GM19328 (cell line): ENCODE data around the gene DSP.

Experiments
- ATAC-seq: cut with Tn5 transposase; IDR thresholded peaks from one replicate; pipeline ENCODE4 v1.9.1; 2021; ENCODE audit warnings: mild to moderate bottlenecking, moderate library complexity; ENCODE audit not compliant: unreplicated experiment

The DSP gene

DNA sequence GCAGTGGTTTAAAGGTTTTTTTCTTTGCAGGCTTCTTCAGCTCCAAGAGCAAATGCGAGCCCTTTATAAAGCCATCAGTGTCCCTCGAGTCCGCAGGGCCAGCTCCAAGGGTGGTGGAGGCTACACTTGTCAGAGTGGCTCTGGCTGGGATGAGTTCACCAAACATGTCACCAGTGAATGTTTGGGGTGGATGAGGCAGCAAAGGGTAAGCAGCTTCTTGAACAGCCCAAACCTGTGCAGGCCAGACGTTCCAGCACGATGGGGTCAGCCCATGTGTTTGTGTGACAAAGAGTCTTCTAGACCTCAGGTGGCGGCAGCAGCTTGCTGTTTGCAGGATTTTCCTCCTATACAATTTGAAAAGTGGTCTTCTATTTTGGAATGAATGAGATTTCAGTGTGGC lies 17.7 kb downstream of the DSP start:
- ATAC-seq = no peak

DNA sequence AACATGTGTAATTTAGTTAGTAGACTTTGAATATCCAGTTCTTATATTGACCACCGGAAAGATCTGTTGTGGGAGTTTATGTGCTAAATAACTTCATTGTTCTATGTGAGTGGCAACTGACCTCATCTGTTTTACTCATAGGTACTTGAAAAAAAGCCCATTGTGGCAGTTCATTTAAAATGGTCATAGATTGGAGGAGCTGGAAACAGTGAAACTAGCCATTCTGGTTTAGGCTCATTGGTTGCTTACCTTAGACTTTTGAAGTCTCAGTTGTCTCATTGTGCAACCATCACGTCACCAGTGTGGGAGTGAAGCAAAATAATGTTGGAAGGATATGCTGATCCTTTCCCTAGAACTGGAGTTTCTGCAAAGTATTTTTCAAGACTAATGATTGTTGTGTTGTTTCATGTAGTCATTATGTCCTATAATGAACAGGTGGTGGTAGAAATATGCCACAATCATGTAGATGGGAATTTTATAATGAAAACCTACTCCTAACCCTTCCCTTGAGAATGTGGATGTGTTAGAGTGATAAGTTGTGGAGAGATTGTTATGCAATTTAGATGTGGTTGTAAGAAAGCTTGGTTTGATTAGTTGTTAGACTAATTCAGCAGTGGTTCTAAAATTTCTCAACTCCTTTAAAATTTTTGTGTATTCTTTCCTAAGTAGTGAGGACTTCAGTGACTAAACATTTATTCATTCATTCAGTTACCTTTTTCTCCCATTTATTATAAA lies 18.3 kb downstream of the DSP start:
- ATAC-seq = no peak

DNA sequence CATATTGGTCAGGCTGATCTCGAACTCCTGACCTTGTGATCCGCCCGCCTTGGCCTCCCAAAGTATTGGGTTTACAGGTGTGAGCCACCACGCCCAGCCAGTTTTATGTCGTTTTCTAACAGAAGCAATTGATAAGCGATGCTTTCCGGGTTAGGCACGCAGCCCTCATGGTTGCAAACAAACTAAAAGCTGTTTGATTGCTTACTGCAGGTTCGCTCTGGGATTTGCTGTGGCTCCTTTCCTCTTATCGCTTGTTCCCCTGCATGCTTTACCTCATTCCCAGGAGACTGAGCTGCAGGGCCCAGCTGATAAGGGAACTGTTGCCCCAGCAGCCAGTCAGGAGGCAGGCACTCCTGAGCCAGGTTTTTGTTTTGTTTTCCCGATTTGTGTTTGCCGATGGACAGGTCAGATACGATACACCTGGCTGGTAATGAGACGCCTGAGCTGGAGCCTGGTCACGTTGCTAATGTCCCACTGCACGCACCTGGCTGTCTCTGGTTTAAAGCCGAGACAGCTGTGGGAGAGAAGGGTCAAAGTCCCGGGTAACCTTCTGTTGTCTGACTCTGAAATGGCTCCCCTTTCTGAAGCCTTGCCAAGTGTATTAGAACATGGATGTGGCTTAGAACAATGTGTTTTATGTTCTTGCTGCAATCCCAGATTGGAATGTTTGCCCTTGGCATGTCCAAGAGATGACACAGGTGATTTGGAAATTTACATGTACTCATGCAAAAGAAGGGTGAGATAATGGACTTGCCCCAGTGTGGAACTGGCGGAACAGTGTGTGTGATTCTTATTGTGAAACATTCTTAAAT lies 19.9 kb downstream of the DSP start:
- no peak for ATAC-seq

DNA sequence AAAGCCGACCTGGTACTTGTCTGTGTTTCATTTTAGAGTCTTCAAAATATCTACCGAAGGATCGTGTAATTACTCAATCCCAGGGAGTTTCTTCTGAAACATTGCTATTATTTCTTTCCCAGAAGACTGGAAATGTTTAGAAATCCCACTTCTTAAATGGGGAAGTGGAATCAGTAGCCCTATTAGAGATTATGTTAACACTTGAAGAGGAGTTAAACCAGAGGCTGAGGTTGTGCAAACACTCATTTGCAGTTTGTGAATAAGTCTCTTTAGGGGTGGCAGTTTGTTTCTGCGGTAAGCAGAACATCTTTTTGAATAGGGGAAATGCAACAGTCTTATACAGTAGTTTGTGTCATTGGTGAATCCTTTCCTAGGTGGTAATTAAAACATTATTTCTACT lies 21.3 kb downstream of the DSP start:
- no peak for ATAC-seq

DNA sequence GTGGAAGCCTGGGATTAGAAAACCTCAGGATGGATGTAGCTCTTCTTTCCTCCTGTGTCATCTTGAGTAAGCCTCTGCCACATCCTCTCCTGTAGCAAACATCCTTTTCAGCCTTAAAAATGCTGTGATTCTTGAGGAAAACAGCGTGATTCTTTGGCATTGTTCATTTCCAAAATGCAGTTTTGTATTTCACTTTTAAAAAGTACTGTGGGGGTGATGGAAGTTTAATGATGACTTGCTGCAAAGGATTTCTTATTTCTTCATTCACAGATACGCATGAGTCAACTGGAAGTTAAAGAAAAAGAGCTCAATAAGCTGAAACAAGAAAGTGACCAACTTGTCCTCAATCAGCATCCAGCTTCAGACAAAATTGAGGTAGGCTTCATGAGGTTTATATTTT lies 24.6 kb downstream of the DSP start:
- ATAC-seq = no peak

DNA sequence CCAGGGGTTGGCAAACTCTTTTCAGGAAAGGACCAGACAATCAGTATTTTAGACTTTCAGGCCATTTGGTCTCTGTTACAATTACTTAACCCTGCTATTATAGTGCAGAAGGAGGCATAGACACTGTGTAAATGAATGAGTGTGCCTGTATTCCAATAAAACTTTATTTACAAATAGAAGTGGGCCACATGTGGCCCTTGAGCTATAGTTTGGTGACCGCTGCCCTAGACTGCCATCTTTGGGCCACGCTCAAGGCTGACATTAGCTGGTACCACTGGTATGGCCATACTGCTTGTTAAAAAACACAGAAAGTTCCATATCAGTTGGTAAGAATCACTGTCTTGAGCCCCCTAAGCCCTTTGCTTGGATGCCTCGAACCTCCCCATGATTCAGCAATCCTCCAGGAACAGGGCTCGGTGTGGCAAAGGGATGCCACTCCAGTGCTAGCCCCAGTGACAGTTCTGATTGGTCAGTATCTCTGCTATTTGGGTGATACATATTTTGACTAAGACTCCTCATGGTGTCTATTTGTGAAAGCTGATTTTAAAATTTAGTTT lies 25.2 kb downstream of the DSP start:
- no peak for ATAC-seq

DNA sequence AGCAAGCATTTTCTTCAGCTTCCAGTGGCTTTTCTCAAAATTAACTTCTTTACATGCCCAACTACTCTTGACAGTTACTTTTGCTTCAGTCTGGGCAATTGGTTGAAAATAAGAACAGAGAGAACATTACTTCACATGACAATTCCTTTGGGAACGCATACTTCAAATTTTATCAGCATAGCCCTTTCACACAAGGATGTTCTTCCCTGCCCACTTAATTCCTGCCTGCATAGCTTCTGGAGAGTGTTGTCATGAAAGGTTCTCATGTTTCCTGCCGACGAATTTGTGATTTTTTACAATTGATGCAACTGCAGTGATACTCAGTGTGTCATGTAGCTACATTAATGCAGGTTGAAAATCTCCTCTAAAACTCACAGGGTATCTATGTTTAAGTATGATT lies 26.6 kb downstream of the DSP start:
- ATAC-seq = no peak

DNA sequence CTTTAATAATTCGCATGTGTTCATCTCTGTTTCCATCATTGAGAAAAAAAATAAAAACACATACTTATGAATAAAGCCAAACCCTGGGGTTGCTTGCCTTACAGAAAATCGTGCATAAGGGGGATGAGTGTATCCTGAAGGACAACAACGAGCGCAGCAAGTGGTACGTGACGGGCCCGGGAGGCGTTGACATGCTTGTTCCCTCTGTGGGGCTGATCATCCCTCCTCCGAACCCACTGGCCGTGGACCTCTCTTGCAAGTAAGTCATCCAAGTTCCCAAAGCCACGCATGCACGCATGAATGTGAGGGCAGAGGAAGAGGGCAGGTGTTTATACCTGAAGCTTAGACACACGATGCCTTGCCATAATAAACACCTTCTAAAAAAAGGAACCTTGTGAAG lies 27.6 kb downstream of the DSP start:
- no peak for ATAC-seq

DNA sequence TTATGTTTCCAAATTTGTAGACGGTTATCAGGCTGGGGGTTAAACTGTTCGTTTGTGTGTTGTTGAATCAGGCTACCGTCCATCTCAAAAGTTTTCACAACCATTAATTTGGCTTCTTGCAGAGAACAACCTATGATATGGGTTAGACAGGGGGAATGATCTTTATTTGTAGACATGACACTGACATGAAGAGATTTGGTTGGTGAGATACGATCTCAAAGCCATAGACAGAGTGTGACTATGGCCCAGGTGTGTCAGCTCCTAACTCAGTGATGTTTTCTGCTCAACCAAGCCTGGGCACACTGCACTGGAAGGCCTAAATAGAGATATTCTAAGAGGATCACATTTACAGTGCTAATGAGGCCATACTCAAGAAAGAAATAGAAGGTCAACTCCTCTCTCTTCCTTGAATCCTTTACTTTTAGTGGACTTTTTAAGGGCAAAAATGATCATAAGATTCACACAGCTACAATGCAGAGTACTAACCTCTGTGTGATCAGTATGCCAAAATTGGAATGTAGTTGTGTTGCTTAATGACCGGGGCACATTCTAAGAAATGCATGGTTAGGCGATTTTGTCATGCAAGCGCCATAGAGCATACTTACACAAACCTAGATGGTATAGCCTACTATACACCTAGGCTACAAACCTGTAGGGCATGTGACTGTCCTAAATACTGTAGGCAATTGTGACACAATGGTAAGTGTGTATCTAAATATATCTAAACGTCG lies 30.9 kb downstream of the DSP start:
- ATAC-seq = no peak

DNA sequence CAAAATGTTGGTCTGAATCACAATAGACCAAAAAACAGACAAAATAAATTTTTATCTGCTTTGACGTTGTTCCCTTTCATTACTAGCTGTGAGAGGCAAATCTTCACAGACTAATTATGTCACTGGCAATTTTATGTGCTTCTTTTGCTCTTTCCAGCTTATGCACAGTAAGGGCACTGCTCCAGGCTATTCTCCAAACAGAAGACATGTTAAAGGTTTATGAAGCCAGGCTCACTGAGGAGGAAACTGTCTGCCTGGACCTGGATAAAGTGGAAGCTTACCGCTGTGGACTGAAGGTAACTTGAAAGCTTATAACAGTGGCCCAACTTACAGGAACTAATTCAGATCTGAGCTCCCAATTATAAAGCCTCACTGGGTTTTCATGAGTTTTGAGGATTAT lies 33.0 kb downstream of the DSP start:
- no peak for ATAC-seq

DNA sequence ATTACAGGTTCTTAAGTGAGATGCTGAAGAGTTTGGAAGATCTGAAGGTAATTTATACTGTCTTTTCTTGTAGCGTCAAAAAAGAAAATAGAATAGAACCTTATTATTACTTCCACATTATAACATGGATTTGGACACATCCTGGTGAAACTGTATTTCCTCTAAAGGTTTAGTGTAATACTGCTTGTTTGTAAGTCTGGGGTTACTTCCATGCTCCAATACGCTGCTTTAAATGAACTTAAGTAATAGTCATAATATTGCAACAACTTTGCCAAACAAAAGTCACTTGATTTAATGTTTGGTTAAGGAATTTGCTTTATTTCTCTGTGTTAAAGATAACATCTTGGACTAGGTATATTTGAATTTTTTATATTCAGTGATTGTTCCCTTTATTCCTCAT lies 37.0 kb downstream of the DSP start:
- no peak for ATAC-seq

DNA sequence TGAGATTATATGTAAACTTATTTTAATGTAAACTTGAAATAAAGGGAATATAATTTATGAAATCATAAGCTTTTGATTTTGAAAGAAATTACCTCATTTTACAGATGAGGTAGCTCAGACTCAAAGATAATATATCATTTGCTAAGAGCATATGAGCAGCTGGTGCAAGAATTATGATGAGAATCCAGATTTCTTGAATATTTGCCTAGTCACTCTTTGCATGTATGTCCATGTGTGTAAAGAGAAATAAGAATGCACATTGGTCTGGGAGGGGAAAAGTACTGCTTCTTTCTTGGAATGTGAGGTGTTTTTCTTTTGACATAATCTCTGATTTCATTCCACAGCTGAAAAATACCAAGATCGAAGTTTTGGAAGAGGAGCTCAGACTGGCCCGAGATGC lies 37.5 kb downstream of the DSP start:
- no peak for ATAC-seq

DNA sequence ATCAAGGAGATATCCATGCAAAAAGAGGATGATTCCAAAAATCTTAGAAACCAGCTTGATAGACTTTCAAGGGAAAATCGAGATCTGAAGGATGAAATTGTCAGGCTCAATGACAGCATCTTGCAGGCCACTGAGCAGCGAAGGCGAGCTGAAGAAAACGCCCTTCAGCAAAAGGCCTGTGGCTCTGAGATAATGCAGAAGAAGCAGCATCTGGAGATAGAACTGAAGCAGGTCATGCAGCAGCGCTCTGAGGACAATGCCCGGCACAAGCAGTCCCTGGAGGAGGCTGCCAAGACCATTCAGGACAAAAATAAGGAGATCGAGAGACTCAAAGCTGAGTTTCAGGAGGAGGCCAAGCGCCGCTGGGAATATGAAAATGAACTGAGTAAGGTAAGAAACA lies 38.4 kb downstream of the DSP start:
- ATAC-seq = no peak

DNA sequence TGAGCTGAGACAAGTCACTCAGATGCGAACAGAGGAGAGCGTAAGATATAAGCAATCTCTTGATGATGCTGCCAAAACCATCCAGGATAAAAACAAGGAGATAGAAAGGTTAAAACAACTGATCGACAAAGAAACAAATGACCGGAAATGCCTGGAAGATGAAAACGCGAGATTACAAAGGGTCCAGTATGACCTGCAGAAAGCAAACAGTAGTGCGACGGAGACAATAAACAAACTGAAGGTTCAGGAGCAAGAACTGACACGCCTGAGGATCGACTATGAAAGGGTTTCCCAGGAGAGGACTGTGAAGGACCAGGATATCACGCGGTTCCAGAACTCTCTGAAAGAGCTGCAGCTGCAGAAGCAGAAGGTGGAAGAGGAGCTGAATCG lies 39.1 kb downstream of the DSP start:
- no peak for ATAC-seq

DNA sequence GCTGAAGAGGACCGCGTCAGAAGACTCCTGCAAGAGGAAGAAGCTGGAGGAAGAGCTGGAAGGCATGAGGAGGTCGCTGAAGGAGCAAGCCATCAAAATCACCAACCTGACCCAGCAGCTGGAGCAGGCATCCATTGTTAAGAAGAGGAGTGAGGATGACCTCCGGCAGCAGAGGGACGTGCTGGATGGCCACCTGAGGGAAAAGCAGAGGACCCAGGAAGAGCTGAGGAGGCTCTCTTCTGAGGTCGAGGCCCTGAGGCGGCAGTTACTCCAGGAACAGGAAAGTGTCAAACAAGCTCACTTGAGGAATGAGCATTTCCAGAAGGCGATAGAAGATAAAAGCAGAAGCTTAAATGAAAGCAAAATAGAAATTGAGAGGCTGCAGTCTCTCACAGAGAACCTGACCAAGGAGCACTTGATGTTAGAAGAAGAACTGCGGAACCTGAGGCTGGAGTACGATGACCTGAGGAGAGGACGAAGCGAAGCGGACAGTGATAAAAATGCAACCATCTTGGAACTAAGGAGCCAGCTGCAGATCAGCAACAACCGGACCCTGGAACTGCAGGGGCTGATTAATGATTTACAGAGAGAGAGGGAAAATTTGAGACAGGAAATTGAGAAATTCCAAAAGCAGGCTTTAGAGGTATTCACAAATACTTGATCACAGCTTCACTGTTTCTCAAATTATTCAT lies 39.6 kb downstream of the DSP start:
- no peak for ATAC-seq

DNA sequence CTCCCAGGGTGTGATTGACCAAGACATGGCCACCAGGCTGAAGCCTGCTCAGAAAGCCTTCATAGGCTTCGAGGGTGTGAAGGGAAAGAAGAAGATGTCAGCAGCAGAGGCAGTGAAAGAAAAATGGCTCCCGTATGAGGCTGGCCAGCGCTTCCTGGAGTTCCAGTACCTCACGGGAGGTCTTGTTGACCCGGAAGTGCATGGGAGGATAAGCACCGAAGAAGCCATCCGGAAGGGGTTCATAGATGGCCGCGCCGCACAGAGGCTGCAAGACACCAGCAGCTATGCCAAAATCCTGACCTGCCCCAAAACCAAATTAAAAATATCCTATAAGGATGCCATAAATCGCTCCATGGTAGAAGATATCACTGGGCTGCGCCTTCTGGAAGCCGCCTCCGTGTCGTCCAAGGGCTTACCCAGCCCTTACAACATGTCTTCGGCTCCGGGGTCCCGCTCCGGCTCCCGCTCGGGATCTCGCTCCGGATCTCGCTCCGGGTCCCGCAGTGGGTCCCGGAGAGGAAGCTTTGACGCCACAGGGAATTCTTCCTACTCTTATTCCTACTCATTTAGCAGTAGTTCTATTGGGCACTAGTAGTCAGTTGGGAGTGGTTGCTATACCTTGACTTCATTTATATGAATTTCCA lies 43.9 kb downstream of the DSP start:
- no peak for ATAC-seq

DNA sequence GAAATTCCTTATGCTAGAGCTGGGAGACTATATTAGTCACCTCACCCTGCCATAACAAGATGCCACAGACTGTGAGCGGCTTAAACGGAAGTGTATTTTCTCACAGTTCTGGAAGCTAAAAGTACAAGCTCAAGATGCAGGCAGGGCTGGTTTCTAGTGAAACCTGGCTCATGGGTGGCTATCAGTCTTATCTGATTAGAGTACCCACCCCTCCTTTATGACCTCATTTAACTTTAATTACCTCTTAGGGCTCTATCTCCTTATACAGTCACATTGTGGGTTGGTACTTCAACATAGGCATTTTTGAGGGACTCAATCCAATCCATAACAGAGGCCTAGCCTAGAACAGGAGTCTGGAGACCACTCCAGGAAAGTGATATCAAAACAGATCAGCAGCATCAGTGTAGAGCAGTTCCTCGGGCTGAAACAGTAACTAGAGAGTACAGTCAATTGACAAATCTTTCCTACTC lies 46.2 kb downstream of the DSP start:
- ATAC-seq = no peak

DNA sequence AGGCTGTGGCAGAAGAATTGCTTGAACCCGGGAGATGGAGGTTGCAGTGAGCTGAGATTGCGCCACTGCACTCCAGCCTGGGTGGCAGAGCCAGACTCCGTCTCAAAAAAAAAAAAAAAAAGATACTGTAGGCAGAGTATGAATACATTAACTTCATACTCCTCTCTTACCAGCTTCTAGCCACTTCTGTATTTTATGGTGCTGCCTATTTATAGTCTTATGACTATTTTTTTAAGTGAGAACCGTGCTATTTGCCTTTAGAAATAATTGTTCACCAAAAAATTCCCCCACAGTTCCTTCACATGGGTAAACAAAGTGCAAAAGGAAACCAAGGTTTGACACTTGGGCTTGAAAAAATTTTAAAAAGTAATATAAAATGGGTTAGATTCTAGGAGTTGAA lies 47.0 kb downstream of the DSP start:
- no peak for ATAC-seq

DNA sequence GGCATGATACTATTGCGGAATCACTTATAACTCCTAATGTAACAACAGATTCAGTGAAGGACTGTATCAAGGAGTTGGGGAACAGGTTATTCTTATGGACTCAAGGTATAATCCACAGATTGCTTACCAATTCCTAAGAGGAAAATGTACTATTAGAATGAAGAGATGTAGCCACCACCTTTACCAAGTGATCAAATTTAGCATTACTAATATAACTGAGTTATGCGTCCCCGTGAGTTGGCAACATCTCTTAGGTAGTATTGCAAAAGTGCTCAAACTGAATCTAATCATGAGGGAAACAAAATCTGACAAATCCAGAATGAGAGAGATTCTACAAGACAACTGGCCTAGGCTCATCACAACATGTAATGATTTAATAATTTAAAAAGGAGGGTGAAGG lies 47.8 kb downstream of the DSP start:
- ATAC-seq = no peak
